OCI-LY1 (cell line): ENCODE measurements around the gene KATNAL1.

Source experiments
- H2AFZ ChIP-seq: fragments of 200-600 bp; sonication (generic), shearing (Covaris generic); 2 replicates; pipeline ENCODE4 v1.6.0; 2014; ENCODE audit warnings: antibody characterized with exemption, mild to moderate bottlenecking, low read length
- H3F3A ChIP-seq: fragments of 200-600 bp; sonication (generic), shearing (Covaris generic); 2 replicates; pipeline ENCODE4 v1.6.0; 2014; ENCODE audit warnings: mild to moderate bottlenecking, antibody characterized with exemption, low read length, moderate library complexity; ENCODE audit not compliant: insufficient read depth
- H3K27ac ChIP-seq: fragments of 200-600 bp; sonication (generic); 2 replicates; pipeline ENCODE4 v1.5.1; 2014; ENCODE audit warnings: low read length, mixed run types, mild to moderate bottlenecking, low read depth; ENCODE audit not compliant: poor library complexity, severe bottlenecking
- H3K27me3 ChIP-seq: fragments of 200-600 bp; sonication (generic); 2 replicates; pipeline ENCODE4 v1.6.0; 2014; ENCODE audit warnings: antibody characterized with exemption, mild to moderate bottlenecking, low read length, moderate library complexity; ENCODE audit not compliant: insufficient read depth
- H3K36me3 ChIP-seq: fragments of 200-600 bp; sonication (generic); 2 replicates; pipeline ENCODE4 v1.6.1; 2014; ENCODE audit warnings: mild to moderate bottlenecking, antibody characterized with exemption, low read length, moderate library complexity, mixed read lengths; ENCODE audit not compliant: insufficient read depth
- H3K4me1 ChIP-seq: fragments of 200-600 bp; sonication (generic); 2 replicates; pipeline ENCODE4 v1.5.1; 2014; ENCODE audit warnings: mild to moderate bottlenecking, low read length, moderate library complexity; ENCODE audit not compliant: insufficient read depth, severe bottlenecking
- H3K4me2 ChIP-seq: fragments of 200-600 bp; sonication (generic), shearing (Covaris generic); 2 replicates; pipeline ENCODE4 v1.6.1; 2014; ENCODE audit warnings: low read length
- H3K4me3 ChIP-seq: fragments of 200-600 bp; sonication (generic); 2 replicates; pipeline ENCODE4 v1.5.1; 2014; ENCODE audit warnings: low read length, low read depth, mild to moderate bottlenecking, mixed read lengths; ENCODE audit not compliant: poor library complexity, severe bottlenecking
- H3K79me2 ChIP-seq: fragments of 200-600 bp; shearing (Covaris generic); 2 replicates; pipeline ENCODE4 v1.6.1; 2016; ENCODE audit warnings: mixed run types, low read length, mixed read lengths; ENCODE audit not compliant: insufficient read depth
- H3K9ac ChIP-seq: fragments of 200-600 bp; sonication (generic), shearing (Covaris generic); 2 replicates; pipeline ENCODE4 v1.6.1; 2014; ENCODE audit warnings: mild to moderate bottlenecking, low read length, mixed read lengths
- H3K9me2 ChIP-seq: fragments of 200-600 bp; sonication (generic), shearing (Covaris generic); 2 replicates; pipeline ENCODE4 v1.6.1; 2014; ENCODE audit warnings: low read depth, mild to moderate bottlenecking, low read length, mixed read lengths
- H3K9me3 ChIP-seq: fragments of 200-600 bp; shearing (Covaris generic); 2 replicates; pipeline ENCODE4 v1.6.1; 2014; ENCODE audit warnings: low read length, mixed read lengths
- H4K20me1 ChIP-seq: fragments of 200-600 bp; sonication (generic), shearing (Covaris generic); 2 replicates; pipeline ENCODE4 v1.6.0; 2016; ENCODE audit warnings: mild to moderate bottlenecking, low read length; ENCODE audit not compliant: insufficient read depth
- CTCF ChIP-seq: fragments of 200-600 bp; sonication (generic), shearing (Covaris generic); IDR thresholded peaks from 2 replicates; pipeline ENCODE4 v1.5.1; 2017; ENCODE audit warnings: mild to moderate bottlenecking, antibody characterized with exemption, low read length, moderate library complexity, mixed read lengths
- EZH2 ChIP-seq: fragments of 200-600 bp; sonication (generic), shearing (Covaris generic); IDR thresholded peaks from 2 replicates; pipeline ENCODE4 v1.8.0; 2017; ENCODE audit warnings: borderline replicate concordance, mixed run types, mild to moderate bottlenecking, antibody characterized with exemption, low read length, moderate library complexity, mixed read lengths

The KATNAL1 gene

GRCh38 chr13:30318026-30318425 lies 10.7 kb upstream of the KATNAL1 start:
- H3K9ac ChIP-seq: no peak overlapping the region
- H3K9me2 ChIP-seq: no peaks in the 10 kb centered on the region
- no peaks in the 10 kb centered on the region for H3K27me3 ChIP-seq
- no peaks in the 10 kb centered on the region for H3F3A ChIP-seq
- no peaks in the 10 kb centered on the region for H3K79me2 ChIP-seq
- H2AFZ ChIP-seq: no peak overlapping the region
- no peak overlapping the region for H3K4me3 ChIP-seq
- no peaks in the 10 kb centered on the region for H3K9me3 ChIP-seq
- no peak overlapping the region for H3K4me2 ChIP-seq
- H3K36me3 ChIP-seq: no peaks in the 10 kb centered on the region
- H3K27ac ChIP-seq: no peak overlapping the region
- TF ChIP-seq CTCF: no peak
- TF ChIP-seq EZH2: no peak
- no peaks in the 10 kb centered on the region for H4K20me1 ChIP-seq
- peaks cover 4% of the 10 kb centered on the region for H3K4me1 ChIP-seq

GRCh38 chr13:30314562-30314961 lies 7.2 kb upstream of the KATNAL1 start:
- no peak overlapping the region for H2AFZ ChIP-seq
- H3K9ac ChIP-seq: no peak overlapping the region
- no peaks in the 10 kb centered on the region for H3K36me3 ChIP-seq
- H3K9me2 ChIP-seq: no peaks in the 10 kb centered on the region
- no peaks in the 10 kb centered on the region for H3K79me2 ChIP-seq
- no peaks in the 10 kb centered on the region for H4K20me1 ChIP-seq
- no peaks in the 10 kb centered on the region for H3F3A ChIP-seq
- no peak overlapping the region for H3K27ac ChIP-seq
- no peak overlapping the region for H3K4me3 ChIP-seq
- no peaks in the 10 kb centered on the region for H3K9me3 ChIP-seq
- peaks cover 5% of the 10 kb centered on the region for H3K4me1 ChIP-seq
- TF ChIP-seq EZH2 (no peak), CTCF (no peak)
- no peaks in the 10 kb centered on the region for H3K27me3 ChIP-seq
- no peak overlapping the region for H3K4me2 ChIP-seq

- Histone ChIP-seq H3K36me3 (no peaks in the 10 kb centered on the region), H3K27ac (no peak overlapping the region), H3K27me3 (no peaks in the 10 kb centered on the region), H3K9ac (no peak overlapping the region), H3K4me2 (no peak overlapping the region), H3K4me3 (no peak overlapping the region), H3F3A (no peaks in the 10 kb centered on the region), H3K9me2 (no peaks in the 10 kb centered on the region), H2AFZ (no peak overlapping the region), H3K9me3 (no peaks in the 10 kb centered on the region), H3K79me2 (no peaks in the 10 kb centered on the region), H3K4me1 (peaks cover 5% of the 10 kb centered on the region), H4K20me1 (no peaks in the 10 kb centered on the region)
- TF ChIP-seq CTCF (no peak), EZH2 (no peak)
These were observed 6.7 kb upstream of the KATNAL1 start for GRCh38 chr13:30314069-30314468.
